Activated gamma-delta T cell (primary cell): ENCODE measurements around the gene FAM131C.

ENCODE experiments used
- DNase-seq: peaks from one replicate; lab custom pipeline; 2025; lab: John Stamatoyannopoulos, UW

Gene FAM131C

DNA sequence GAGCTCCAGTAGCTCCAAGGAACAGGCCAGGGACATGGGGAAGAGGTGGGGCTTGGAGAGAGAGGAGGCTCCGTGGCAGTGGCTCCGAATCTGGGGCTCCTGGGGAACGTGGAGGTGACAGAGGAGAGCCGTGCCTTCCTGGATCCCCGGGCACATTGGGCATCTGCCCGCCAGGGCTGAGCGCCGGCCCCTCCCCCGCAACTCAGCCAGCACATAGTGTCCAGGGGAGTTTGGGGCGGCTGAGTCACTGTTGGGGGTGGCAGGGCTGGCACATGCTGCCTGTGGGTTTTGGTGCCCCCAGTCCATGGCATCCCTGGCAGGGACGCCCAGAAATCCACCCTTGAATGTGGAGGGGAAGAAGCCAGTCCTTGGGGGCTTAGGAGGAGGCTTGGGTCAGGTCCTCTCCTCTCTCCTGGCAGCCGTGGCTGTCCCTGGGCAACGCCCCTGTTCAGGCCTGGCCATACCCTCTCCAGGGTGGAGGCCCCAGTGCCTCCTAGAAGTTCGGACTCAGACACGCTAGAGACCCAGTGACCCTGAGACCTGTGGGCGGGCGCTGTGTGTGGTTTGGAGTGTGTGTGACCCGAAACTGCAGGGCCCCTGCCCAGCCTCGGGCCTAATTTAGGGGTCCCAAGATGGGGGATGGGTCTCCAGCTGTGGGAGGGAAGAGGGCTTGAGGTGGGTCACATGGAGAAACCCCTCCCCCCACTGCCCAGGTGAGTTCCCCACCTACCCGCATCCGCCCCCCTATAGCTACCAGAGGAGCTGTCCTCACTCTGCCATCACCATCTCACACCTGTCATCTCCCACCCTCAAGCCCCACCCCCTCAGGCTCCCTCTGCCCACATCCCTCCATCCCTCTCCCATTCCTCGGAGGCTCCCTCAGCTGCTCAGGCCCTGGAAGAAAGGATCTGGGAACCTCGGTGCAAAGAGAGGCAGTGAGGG, 57.2 kb downstream of the FAM131C start:
- no peak for DNase-seq

DNA sequence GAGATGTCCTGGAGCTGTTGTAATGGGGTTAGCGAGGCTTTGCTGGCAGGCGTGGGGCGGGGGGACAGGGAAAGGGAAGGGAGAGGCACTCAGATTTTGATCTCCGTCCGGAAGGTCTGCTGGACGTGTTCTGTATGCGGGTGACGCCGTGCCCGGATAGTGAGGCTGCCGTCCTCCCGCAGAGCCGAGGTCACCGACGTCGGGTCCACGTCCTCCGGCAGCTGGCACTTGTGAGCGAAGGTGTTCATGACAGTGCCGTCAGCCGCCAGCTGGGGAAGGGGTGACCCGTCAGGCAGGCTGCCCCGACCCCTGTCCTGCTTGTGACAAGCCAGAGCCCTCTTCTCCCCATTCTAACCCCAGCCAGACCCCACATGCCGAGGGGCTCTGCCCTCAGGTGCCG, 58.0 kb downstream of the FAM131C start:
- DNase-seq: no peak

DNA sequence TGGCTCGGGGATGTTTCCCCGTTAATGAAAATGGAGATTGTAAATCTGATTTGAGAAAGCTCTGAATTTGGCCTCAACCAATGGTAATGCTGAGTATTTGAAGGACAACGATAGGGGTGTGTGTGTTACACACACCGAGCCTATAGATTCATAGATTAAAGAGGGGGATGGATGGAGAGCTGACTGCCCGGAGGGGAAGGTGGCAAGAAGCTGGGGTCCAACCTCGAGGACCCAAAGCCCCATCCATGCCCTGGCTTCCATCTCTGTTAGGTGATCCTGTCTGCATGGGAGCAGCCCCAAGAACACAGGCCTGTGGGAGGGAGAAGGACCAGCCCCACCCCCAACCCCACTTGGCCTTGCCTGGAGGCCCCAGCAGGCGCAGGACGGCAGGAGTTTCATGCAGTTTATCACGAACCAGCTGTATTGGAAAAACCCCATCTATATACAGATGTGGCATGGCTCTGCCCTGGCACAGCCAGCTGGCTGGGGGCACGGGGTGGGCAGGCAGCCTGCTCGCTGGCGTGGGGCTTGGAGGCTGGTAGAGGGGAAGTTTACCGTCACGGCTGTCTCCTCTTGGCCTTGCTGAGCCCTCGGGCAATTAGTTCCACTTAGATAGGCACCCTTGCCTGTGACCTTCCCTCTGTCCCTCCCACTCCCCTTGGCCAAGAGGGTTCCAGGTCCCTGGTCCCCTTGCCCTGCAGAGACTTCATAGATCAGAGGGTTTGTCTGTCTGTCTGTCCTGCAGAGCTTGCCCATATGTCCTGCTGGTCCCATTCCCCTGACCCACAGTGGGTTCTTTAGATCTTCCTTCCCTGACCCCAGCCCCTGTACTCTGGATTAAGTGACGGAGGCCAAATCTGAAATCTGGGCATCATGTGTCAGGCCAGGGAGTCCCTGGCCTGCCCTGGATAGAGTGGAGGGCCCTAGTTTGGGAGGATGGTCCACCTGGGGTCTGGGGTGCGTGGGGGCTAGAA, 58.7 kb downstream of the FAM131C start:
- DNase-seq: no peak

DNA sequence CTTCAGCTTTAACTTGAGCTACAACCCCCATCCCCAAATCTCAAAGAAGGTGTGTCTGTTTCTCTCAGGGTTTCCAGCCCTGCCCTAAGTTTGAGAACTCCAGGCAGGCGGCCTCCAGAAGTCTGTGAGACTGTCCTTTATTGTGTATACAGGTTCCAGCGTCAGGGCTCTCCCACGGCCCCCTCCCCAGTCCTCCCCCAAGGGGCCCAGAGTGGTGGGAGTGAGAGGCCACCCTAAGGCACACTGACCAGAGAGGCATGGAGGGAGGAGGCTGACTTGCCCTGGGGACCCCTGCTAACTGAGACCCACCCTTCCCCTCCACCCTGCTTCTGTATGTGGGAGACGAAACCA, 59.6 kb downstream of the FAM131C start:
- DNase-seq: no peak

DNA sequence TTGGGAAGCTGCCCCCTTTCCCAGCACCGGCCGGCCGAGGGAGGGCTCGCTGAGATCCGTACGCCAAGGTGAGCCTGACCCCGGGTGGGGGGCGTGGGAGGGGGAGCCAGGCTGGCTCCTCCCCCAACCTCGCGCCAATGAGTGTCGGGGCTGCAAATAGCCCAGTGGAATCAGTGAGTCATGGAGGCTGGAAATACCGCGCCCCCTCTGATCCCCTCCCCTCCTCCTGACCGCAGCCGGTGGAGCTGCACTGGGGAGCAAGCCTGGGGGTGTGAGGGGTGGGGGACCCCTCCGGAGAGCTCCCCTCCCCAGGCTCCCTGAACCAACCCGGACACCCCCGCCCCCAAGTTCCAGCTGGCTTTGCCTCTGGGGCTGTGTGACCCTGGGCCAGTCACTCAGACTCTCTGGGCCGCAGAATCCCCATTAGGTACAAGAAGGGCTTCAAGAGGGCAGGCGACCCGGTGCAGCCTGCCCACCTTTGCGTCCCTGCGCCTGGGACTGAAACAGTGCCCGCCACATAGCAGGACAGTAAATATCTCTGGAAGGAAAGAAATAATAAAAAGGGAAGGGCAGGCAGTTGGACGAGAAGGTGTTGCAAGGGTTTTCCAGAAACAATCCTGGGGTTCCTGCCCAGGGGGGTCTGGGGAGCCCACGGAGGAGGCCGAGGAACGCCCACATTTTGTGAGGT, 60.1 kb downstream of the FAM131C start:
- no peak for DNase-seq

DNA sequence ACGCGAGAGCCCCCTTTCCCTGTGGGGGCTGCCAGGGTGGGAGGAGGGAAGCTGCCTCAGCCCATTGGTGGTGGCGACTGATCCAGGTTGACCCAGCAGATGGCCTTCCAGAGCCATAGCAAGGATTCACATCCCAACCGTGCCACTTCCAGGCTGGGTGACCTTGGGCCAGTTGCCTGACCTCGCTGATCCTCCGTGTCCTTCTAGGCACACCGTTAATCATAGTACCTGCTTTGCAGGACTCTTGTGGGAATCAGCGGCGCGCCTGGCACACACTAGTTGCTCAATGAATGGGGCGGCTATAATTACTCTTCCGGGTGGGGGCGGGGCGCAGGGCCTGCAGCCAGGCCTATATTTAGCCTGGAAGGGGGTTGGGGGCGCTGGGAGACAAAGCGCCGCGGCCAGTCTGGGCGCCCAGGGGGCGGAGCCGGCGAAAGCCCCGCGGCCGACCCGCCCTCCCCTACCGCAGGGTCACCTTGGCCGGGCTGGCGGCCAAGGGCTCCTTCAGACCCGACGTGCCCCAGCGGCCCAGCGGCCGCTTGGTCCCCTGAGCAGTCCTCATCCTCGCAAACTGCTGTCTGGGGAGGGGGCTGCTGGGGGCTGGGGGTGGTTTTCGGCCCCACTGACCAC, 60.7 kb downstream of the FAM131C start:
- no peak for DNase-seq

DNA sequence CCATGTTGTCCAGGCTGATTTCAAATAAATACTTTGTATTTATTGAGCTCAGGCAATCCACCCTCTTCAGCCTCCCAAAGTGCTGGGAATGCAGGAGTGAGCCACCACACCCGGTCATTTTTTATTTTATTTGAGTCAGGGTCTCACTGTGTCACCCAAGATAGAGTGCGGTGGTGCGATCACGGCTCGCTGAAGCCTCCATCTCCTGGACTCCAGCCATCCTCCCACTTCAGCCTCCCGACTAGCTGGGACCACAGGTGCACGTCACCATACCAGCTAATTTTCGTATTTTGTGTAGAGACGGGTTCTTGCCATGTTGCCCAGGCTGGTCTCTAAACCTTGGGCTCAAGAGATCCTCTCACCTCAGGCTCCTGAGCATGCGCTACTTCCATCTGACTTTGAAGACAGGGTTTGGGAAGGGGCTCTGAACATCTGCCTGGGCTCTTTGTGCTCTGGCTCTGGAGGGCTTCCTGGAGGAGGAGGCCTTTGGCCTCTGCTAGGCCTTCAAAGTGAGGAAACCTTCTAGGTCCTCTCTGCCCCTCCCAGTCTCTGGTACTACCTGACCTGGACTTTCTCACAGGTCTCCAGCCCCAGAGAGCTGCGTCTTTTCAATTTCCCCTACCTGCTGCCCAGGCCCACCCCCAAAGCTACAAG, 61.4 kb downstream of the FAM131C start:
- DNase-seq: no peak

DNA sequence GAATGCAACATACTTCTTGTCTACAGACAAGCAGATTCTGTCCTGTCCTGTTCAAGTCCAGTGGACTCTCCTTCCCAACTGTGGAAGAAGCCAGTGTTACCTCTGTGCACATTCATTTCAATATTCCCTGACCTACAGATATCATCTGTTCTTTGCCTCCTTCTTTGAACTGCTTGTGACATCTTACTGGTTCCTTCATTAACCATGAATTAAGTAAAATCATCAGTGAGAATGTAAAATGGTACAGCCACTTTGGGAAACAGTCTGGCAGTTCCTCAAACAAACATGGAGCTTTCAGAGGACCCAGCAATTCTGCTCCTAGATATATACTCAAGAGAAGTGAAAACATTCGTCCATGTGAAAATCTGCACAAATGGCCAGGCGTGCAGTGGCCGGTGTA, 62.6 kb downstream of the FAM131C start:
- no peak for DNase-seq

DNA sequence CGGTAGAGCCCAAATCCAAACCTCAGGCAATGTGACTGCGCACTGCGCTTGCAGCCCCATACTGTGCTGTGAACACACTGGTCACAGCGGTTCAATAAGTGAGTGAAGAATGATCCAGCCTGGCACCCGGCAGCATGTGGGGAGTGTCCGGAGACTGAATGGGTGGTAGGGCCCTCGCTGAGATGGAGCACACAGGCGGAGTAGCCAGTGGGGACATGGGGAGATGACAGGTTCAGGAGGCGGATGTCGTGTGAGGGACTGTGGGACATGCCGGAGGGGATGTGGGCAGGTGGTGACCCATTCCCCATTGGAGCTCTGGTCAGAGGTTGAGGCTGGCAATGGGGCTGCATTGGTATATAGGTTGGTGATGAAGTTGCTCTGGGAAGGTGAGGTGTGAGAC, 63.8 kb downstream of the FAM131C start:
- no peak for DNase-seq

DNA sequence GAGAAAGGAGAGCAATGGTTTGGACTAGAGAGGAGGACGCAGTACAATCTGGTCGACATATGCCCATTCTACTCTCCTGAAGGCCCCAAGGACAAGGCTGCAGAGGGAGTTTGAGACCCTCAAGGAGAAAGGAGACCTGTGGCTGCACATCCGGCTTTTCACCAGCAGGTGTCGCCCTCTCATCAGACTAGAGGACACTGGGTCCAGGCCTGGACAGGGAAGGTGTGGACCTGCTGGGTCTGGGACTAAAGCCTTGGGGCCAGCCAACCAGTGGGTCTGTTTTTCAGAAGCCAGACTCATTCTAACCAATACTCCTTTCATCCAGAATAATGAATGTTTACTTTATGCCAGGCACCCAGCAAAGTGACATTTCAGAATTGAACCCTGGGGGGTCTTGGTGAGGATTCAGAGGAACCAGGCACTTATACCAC, 64.4 kb downstream of the FAM131C start:
- DNase-seq: no peak
